HFFc6 (cell line): ENCODE data around the gene CNTNAP5. TPM values are rescaled to one million over a fixed set of nuclear protein-coding genes. Genes with fewer than 3 reads are reported as not detected.

Experiments
- DNase-seq: peaks from one replicate; pipeline ENCODE4 v3.0.0-alpha.2; 2018
- H3K27ac Mint-ChIP-seq: 2 replicates; pipeline ENCODE4 v1.8.0; 2020; ENCODE audit warnings: mild to moderate bottlenecking, mixed read lengths
- H3K27me3 Mint-ChIP-seq: 2 replicates; pipeline ENCODE4 v1.8.0; 2021; ENCODE audit warnings: mild to moderate bottlenecking, moderate library complexity, mixed read lengths; ENCODE audit not compliant: insufficient read depth
- H3K36me3 Mint-ChIP-seq: 2 replicates; pipeline ENCODE4 v1.8.0; 2021; ENCODE audit warnings: low read depth, mixed read lengths
- H3K4me1 Mint-ChIP-seq: 2 replicates; pipeline ENCODE4 v1.8.0; 2020; ENCODE audit warnings: low read depth, mixed read lengths
- H3K4me3 Mint-ChIP-seq: 2 replicates; pipeline ENCODE4 v1.8.0; 2020; ENCODE audit warnings: mild to moderate bottlenecking, moderate library complexity, mixed read lengths
- H3K9me3 Mint-ChIP-seq: 2 replicates; pipeline ENCODE4 v1.8.0; 2020; ENCODE audit warnings: mild to moderate bottlenecking, mixed read lengths
- CTCF ChIP-seq: fragments of 200-600 bp; sonication (generic); IDR thresholded peaks from 2 replicates; pipeline ENCODE4 v1.5.0; 2021; ENCODE audit warnings: antibody characterized with exemption, mild to moderate bottlenecking
- total RNA-seq, 6 experiments: library from RNA; stranded (reverse); fragmentation: NEBNext Ultra II Directional; extraction: Animal tissue kit (Norgen Biotek cat#: 25700); gene quantifications; 2 replicates in 1 of 6; 3 replicates in 5 of 6; pipeline ENCODE4 v1.2.3, GENCODE V29; 2021

CNTNAP5 gene
- total RNA-seq, 6 experiments from 2014 or later: not detected

GRCh38 chr2:124018890-124019289, 6.2 kb upstream of the CNTNAP5 start:
- H3K27me3 Mint-ChIP-seq: no peaks in the 10 kb centered on the region
- DNase-seq: no peak
- TF ChIP-seq CTCF: no peak; the same call in 1 of the 2 replicates
- H3K27ac Mint-ChIP-seq: no peak overlapping the region
- H3K4me1 Mint-ChIP-seq: no peaks in the 10 kb centered on the region
- H3K36me3 Mint-ChIP-seq: no peaks in the 10 kb centered on the region
- peaks cover 6% of the 10 kb centered on the region for H3K9me3 Mint-ChIP-seq
- no peak overlapping the region for H3K4me3 Mint-ChIP-seq

GRCh38 chr2:124024561-124025170, 421 bp upstream of the CNTNAP5 start:
- DNase-seq: no peak
- H3K36me3 Mint-ChIP-seq: no peaks in the 10 kb centered on the region
- peaks cover 4% of the 10 kb centered on the region; the same call in 1 of the 2 replicates for H3K27me3 Mint-ChIP-seq
- TF ChIP-seq CTCF: no peak
- no peak overlapping the region for H3K4me3 Mint-ChIP-seq
- no peaks in the 10 kb centered on the region; the same call in 1 of the 2 replicates for H3K9me3 Mint-ChIP-seq
- no peaks in the 10 kb centered on the region for H3K4me1 Mint-ChIP-seq
- no peak overlapping the region for H3K27ac Mint-ChIP-seq

- Mint-ChIP-seq H3K36me3 (no peaks in the 10 kb centered on the region), H3K27ac (no peak overlapping the region), H3K4me1 (no peaks in the 10 kb centered on the region), H3K9me3 (no peaks in the 10 kb centered on the region; the same call in 1 of the 2 replicates), H3K4me3 (no peak overlapping the region), H3K27me3 (peaks cover 4% of the 10 kb centered on the region; the same call in 1 of the 2 replicates)
- no peak for DNase-seq
- TF ChIP-seq CTCF: no peak
These were observed 876 bp downstream of the CNTNAP5 start for GRCh38 chr2:124025891-124026434.

- peaks cover 4% of the 10 kb centered on the region; the same call in 1 of the 2 replicates for H3K27me3 Mint-ChIP-seq
- no peaks in the 10 kb centered on the region for H3K9me3 Mint-ChIP-seq
- TF ChIP-seq CTCF: no peak
- H3K4me3 Mint-ChIP-seq: no peak overlapping the region
- H3K4me1 Mint-ChIP-seq: no peaks in the 10 kb centered on the region
- H3K36me3 Mint-ChIP-seq: no peaks in the 10 kb centered on the region
- DNase-seq: no peak
- no peak overlapping the region for H3K27ac Mint-ChIP-seq
These were observed 1.4 kb downstream of the CNTNAP5 start for GRCh38 chr2:124026503-124026902.

GRCh38 chr2:124027182-124027581, 2.1 kb downstream of the CNTNAP5 start:
- TF ChIP-seq CTCF: peak; percentile 74
- DNase-seq: peak; percentile 16
- no peaks in the 10 kb centered on the region for H3K36me3 Mint-ChIP-seq
- H3K4me3 Mint-ChIP-seq: no peak overlapping the region
- H3K27ac Mint-ChIP-seq: no peak overlapping the region
- H3K27me3 Mint-ChIP-seq: peaks cover 4% of the 10 kb centered on the region; the same call in 1 of the 2 replicates
- no peaks in the 10 kb centered on the region for H3K4me1 Mint-ChIP-seq
- no peaks in the 10 kb centered on the region for H3K9me3 Mint-ChIP-seq
